ENCODE results near the gene MYLK. TPM values are rescaled to one million over a fixed set of nuclear protein-coding genes. Genes with fewer than 3 reads are reported as not detected.

MYLK gene
- total RNA-seq, 1 donor from 2014 or later, result 11.1 TPM

DNA sequence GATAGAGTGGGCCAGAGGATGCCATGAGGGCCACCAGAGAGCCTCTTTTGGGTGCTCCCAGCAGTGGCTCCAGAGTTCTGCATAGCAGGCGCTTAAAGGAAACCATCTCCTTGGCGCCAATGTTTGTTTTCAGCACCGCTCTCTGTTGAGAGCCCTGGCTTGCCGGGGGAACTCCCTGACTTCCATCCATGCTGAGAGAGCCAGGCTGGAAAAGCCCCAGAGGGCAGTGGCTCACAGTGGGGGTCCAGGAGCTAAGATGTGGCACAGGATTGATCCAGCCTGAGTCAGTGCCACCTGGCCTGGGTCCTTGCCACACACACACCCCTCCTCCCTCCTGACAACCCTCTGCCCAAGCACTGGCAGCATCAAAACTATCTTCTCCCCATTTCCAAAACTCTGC, 248.9 kb downstream of the MYLK start:
- H3K36me3 ChIP-seq, result no peaks in the 10 kb centered on the region

DNA sequence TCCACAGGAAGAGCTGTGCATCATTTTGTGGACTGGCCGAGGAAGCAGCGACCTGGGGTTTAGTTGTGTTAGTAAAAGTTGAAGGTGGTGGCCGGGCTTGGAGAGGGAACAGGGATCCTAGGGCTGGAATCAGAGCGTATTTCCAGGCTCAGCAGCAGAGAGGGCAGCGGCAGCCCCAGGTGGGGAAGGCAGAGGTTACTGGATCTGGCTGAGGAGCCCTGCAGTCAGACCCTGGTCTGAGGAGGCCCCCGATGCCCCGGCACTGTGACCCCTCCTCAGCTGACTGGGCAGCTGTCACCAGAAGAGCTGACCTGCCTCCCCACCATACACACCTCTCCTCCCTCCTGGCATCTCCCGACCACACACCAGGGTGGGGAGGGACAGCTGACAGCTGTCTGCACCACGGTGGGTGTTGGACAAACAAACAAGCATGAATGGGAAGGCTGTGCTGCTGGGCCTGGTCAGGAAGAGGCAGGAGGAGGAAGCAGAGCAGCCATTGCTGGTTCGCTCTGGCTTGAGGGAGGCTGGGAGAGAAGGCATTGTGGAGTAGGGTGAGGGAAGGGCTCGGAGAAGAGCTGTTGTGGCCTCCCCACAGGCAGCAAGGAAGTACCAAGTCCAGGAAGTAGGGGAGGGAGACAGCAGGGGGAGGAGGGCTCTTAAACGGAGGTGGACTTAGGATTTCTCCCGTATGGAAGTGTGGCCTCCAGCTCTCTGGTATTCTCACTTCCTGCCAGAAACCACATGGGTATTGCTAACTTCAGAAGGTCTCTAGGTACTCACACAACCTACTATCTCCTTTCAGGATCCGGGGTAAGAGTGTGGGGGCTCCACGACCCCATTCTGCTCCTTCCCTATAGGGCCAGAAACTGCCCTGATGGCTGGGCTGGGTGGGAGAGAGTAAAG, 249.7 kb downstream of the MYLK start:
- Histone ChIP-seq H3K9me3 (replicated peaks) (no peaks in the 10 kb centered on the region), H3K36me3 (no peaks in the 10 kb centered on the region), H3K4me3 (no peak overlapping the region), H3K27me3 (ENCODE audit: low read depth) (no peaks in the 10 kb centered on the region), H3K27ac (replicated peaks) (no peak overlapping the region), H3K4me1 (peaks cover 24% of the 10 kb centered on the region)
- intact Hi-C loops (cut with micrococcal nuclease), result no loop called here
- DNase-seq, result no peak
- TF ChIP-seq, protein P1, sequence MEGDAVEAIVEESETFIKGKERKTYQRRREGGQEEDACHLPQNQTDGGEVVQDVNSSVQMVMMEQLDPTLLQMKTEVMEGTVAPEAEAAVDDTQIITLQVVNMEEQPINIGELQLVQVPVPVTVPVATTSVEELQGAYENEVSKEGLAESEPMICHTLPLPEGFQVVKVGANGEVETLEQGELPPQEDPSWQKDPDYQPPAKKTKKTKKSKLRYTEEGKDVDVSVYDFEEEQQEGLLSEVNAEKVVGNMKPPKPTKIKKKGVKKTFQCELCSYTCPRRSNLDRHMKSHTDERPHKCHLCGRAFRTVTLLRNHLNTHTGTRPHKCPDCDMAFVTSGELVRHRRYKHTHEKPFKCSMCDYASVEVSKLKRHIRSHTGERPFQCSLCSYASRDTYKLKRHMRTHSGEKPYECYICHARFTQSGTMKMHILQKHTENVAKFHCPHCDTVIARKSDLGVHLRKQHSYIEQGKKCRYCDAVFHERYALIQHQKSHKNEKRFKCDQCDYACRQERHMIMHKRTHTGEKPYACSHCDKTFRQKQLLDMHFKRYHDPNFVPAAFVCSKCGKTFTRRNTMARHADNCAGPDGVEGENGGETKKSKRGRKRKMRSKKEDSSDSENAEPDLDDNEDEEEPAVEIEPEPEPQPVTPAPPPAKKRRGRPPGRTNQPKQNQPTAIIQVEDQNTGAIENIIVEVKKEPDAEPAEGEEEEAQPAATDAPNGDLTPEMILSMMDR (IDR thresholded peaks at IDR 0.05; ENCODE audit: borderline replicate concordance), result no peak

More for the DNA sequence above, 248.9 kb downstream of the MYLK start:
- TF ChIP-seq, protein P1 (IDR thresholded peaks at IDR 0.05; ENCODE audit: borderline replicate concordance), result no peak
- Histone ChIP-seq H3K27ac (replicated peaks) (no peak overlapping the region), H3K4me1 (peaks cover 24% of the 10 kb centered on the region), H3K27me3 (ENCODE audit: low read depth) (no peaks in the 10 kb centered on the region), H3K4me3 (no peak overlapping the region), H3K9me3 (replicated peaks) (no peaks in the 10 kb centered on the region)
- DNase-seq, result no peak
- intact Hi-C loops (cut with micrococcal nuclease), result no loop called here

DNA sequence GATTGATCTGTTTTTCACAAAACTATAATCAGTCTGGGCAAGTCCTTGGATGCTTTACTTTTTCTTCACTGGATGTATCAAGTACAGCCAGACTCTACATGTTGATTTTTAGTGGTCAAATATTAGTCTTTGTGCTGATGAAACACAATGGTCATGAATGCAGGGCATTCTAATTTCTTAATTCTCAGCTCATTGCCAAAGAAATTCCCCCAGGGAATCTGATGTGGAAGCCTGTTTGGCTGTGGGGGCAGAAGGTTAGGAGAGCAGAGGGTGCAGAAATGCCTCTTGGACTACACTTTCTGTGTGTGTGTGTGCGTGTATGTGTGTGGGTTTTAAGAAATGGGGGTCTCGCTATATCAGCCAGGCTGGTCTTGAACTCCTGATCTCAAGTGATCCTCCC, 250.6 kb downstream of the MYLK start:
- DNase-seq, result no peak
- Histone ChIP-seq H3K27me3 (ENCODE audit: low read depth) (no peaks in the 10 kb centered on the region), H3K27ac (replicated peaks) (no peak overlapping the region), H3K4me1 (peaks cover 24% of the 10 kb centered on the region), H3K4me3 (no peak overlapping the region), H3K9me3 (replicated peaks) (no peaks in the 10 kb centered on the region), H3K36me3 (no peaks in the 10 kb centered on the region)
- TF ChIP-seq, protein P1 (IDR thresholded peaks at IDR 0.05; ENCODE audit: borderline replicate concordance), result no peak
- intact Hi-C loops (cut with micrococcal nuclease), result no loop called here

DNA sequence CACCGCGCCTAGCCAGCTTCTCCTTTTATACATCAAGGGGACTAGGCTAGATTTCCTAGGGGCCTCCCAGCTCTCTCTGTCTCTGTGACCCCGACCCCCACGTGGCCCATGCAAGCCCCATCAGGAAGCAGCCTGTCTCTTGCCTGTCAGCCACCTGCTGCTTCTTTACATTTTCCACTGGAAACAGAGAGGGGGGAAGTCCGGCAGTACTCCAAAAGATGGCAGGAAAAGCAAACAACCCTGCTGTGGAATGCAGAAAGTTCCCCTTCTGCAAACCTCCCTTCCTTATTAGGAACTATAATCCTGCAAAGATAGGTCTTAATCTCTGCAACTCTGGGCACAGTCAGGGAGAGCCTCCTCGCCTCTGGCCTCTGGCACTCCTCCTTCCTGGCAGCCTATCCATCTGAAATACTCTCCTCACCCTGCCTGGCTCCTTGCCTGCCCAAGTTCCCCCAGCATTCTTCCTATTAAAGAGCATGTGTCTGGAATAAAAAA, 251.9 kb downstream of the MYLK start:
- Histone ChIP-seq H3K36me3 (no peaks in the 10 kb centered on the region), H3K9me3 (replicated peaks) (no peaks in the 10 kb centered on the region), H3K27ac (replicated peaks) (no peak overlapping the region), H3K27me3 (ENCODE audit: low read depth) (no peaks in the 10 kb centered on the region), H3K4me1 (peaks cover 24% of the 10 kb centered on the region), H3K4me3 (no peak overlapping the region)
- TF ChIP-seq, protein P1 (IDR thresholded peaks at IDR 0.05; ENCODE audit: borderline replicate concordance), result no peak
- DNase-seq, result no peak
- intact Hi-C loops (cut with micrococcal nuclease), result no loop called here

DNA sequence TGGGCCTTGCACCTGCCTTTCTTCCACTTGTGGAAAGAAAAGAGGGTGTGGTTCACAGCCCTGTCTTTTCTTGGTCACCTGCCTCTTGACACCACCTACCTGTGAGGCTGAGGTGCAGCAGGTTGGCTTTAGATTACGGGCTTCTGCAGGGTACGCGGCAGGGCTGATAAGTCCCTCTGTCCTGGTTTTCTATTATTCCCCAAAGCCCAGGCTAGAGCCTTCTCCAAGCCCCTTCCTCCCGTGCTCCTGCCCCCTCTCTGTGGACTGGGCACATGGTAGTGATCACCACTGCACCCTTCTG, 254.4 kb downstream of the MYLK start:
- Histone ChIP-seq H3K36me3 (peaks cover 5% of the 10 kb centered on the region), H3K27me3 (ENCODE audit: low read depth) (no peaks in the 10 kb centered on the region), H3K9me3 (replicated peaks) (no peaks in the 10 kb centered on the region), H3K27ac (replicated peaks) (no peak overlapping the region), H3K4me1 (peaks cover 12% of the 10 kb centered on the region), H3K4me3 (no peak overlapping the region)
- DNase-seq, result no peak
- TF ChIP-seq, protein P1 (IDR thresholded peaks at IDR 0.05; ENCODE audit: borderline replicate concordance), result no peak
- intact Hi-C loops (cut with micrococcal nuclease), result no loop called here

Measured in left ventricle myocardium inferior (tissue), 1 donor.